HepG2 (cell line): ENCODE data around the gene BCKDHA. TPM values are rescaled to one million over a fixed set of nuclear protein-coding genes. Genes with fewer than 3 reads are reported as not detected.

Experiments
- FOXJ3 ChIP-seq: sonication (generic); formaldehyde crosslinking; IDR thresholded peaks from 2 replicates; pipeline ENCODE4 v1.4.0; 2020; ENCODE audit warnings: missing genetic modification reagents, mild to moderate bottlenecking, borderline replicate concordance
- FOXK1 ChIP-seq: sonication (generic); formaldehyde crosslinking; IDR thresholded peaks from 2 replicates; pipeline ENCODE4 v1.4.0; 2020; ENCODE audit warnings: low read depth, missing genetic modification reagents, borderline replicate concordance
- KDM1A ChIP-seq: IDR thresholded peaks from 2 replicates; pipeline ENCODE4 v1.6.1; 2016; ENCODE audit warnings: missing compliant biosample characterization
- NR2F2 ChIP-seq: IDR thresholded peaks from 2 replicates; pipeline ENCODE4 v1.6.1; 2012; ENCODE audit warnings: low read depth, inconsistent platforms, borderline replicate concordance
- PAX8 ChIP-seq: sonication (generic); formaldehyde crosslinking; IDR thresholded peaks from 2 replicates; pipeline ENCODE4 v1.8.0; 2022; ENCODE audit warnings: mild to moderate bottlenecking, missing genetic modification reagents, borderline replicate concordance
- RBM39 ChIP-seq: fragments of 200-400 bp; formaldehyde crosslinking; IDR thresholded peaks from one replicate; pipeline ENCODE4 v1.6.1; 2018; ENCODE audit warnings: antibody characterized with exemption, mild to moderate bottlenecking, low read depth, low read length; ENCODE audit not compliant: poor library complexity, severe bottlenecking
- SRSF4 ChIP-seq: fragments of 200-400 bp; formaldehyde crosslinking; IDR thresholded peaks from one replicate; pipeline ENCODE4 v1.6.1; 2018; ENCODE audit warnings: mild to moderate bottlenecking, low read depth, low read length, moderate library complexity; ENCODE audit not compliant: poor library complexity, severe bottlenecking
- SUZ12 ChIP-seq: fragments of 150-350 bp; IDR thresholded peaks from 2 replicates; pipeline ENCODE4 v1.6.1; 2014; ENCODE audit warnings: low read depth, low read length
- XRCC5 ChIP-seq: fragments of 200-400 bp; formaldehyde crosslinking; optimal IDR thresholded peaks from 2 replicates; pipeline ENCODE3; 2017; ENCODE audit warnings: mild to moderate bottlenecking, low read length
- ZNF121 ChIP-seq: sonication (generic); formaldehyde crosslinking; IDR thresholded peaks from 2 replicates; pipeline ENCODE4 v1.5.0; 2020; ENCODE audit warnings: mild to moderate bottlenecking, missing genetic modification reagents
- ZNF124 ChIP-seq: sonication (generic); formaldehyde crosslinking; IDR thresholded peaks from 2 replicates; pipeline ENCODE4 v1.4.0; 2020; ENCODE audit warnings: missing genetic modification reagents
- ZNF18 ChIP-seq: sonication (generic); formaldehyde crosslinking; IDR thresholded peaks from 2 replicates; pipeline ENCODE4 v1.8.0; 2022; ENCODE audit warnings: mild to moderate bottlenecking, missing genetic modification reagents; ENCODE audit not compliant: insufficient replicate concordance
- ZNF232 ChIP-seq: sonication (generic); formaldehyde crosslinking; IDR thresholded peaks from 2 replicates; pipeline ENCODE4 v1.4.0; 2020; ENCODE audit warnings: missing genetic modification reagents, borderline replicate concordance
- ZNF34 ChIP-seq: sonication (generic); formaldehyde crosslinking; IDR thresholded peaks from 2 replicates; pipeline ENCODE4 v1.4.0; 2020; ENCODE audit warnings: mild to moderate bottlenecking, missing genetic modification reagents, borderline replicate concordance
- ZNF468 ChIP-seq: sonication (generic); formaldehyde crosslinking; IDR thresholded peaks from 2 replicates; pipeline ENCODE4 v1.8.0; 2022; ENCODE audit warnings: mild to moderate bottlenecking, moderate library complexity, missing genetic modification reagents
- ZNF496 ChIP-seq: sonication (generic); formaldehyde crosslinking; IDR thresholded peaks from 2 replicates; pipeline ENCODE4 v1.8.1; 2023; ENCODE audit warnings: mild to moderate bottlenecking, moderate library complexity, missing genetic modification reagents; ENCODE audit not compliant: insufficient replicate concordance
- ZNF672 ChIP-seq: sonication (generic); formaldehyde crosslinking; IDR thresholded peaks from 2 replicates; pipeline ENCODE4 v1.8.1; 2022; ENCODE audit warnings: missing genetic modification reagents
- ZNF678 ChIP-seq: sonication (generic); formaldehyde crosslinking; IDR thresholded peaks from 2 replicates; pipeline ENCODE4 v1.4.0; 2020; ENCODE audit warnings: mild to moderate bottlenecking, missing genetic modification reagents
- ZNF724P ChIP-seq: sonication (generic); formaldehyde crosslinking; IDR thresholded peaks from 2 replicates; pipeline ENCODE4 v1.8.0; 2022; ENCODE audit warnings: missing genetic modification reagents, borderline replicate concordance
- ZSCAN21 ChIP-seq: sonication (generic); formaldehyde crosslinking; IDR thresholded peaks from 2 replicates; pipeline ENCODE4 v1.8.0; 2022; ENCODE audit warnings: mild to moderate bottlenecking, missing genetic modification reagents, moderate library complexity, borderline replicate concordance
- polyA plus RNA-seq, 8 experiments: library from polyadenylated mRNA; depleted of rRNA in 3 of 8; stranded (reverse) in 7 of 8; unstranded in 1 of 8; fragments of >200 nt; fragmentation: Illumina TruSeq in 4 of 8; extraction: Trizol in 4 of 8; gene quantifications; 2 replicates each; pipeline versions ENCODE4 v1.2.1 to v1.2.3, GENCODE V29; 2011 to 2016; ENCODE audit warnings: low read depth in 4 of 8, missing spikeins in 1 of 8, mixed read lengths in 1 of 8; ENCODE audit not compliant: insufficient read depth in 1 of 8
- total RNA-seq, 5 experiments: library from RNA; depleted of rRNA; stranded (reverse); fragments of >200 nt; fragmentation: Illumina TruSeq; extraction: Trizol; gene quantifications; 2 replicates each; pipeline ENCODE4 v1.2.3, GENCODE V29; 2016; ENCODE audit warnings: low read depth in 1 of 5
- TF ChIP-seq, protein P1 (sequence below): sonication (generic); formaldehyde crosslinking; IDR thresholded peaks from 2 replicates; pipeline ENCODE4 v1.9.0; 2021; ENCODE audit warnings: mild to moderate bottlenecking, missing genetic modification reagents

The BCKDHA gene
- total and polyA plus RNA-seq, 2 of the 13 experiments (the other 11 are each of a cell fraction or from before 2014, with no cell fraction given): 11.8 to 31.5 TPM

DNA sequence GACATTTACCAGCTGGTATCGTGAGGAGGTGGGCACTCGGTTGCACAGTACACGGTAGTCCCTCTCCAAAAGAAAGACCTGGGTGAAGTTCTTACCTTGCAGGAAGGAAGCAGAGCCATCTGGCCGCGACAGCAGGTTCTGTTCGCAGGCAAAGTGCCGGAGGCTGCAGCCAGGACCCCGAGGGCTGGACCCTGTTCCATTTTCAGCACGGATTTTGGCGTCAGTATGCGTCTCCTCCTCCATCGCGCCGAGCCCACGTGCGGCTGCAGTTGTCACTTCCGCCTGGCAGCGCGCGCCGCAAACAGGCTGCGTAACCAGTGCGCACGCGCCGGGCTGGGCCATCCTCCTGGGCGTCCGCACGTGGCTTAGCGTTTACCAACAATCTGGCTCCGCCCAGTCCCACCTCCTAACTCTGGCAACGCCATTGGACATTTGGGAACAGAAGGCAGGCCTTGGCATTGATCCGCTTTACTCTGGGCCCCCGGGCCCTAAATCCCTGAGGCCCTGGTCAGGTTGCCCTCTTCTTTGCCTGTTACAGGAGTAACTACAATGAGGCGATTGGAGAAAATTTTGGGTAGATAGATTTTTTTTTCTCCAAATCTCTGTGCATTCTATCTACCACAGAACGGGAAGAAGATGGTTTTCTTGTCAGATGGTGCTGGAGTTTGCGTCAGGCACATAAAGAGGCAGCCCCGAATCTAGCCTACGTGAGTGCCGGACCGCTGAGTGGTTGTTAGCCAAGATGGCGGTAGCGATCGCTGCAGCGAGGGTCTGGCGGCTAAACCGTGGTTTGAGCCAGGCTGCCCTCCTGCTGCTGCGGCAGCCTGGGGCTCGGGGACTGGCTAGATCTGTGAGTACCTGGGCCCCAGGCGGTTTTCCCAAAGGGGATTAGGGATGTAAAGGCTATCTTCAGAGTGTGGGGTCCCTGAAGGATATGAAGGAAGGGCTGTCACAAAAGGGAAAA is at the start of gene BCKDHA, which contains the start of gene EXOSC5 (continued):
- TF ChIP-seq, protein P1, sequence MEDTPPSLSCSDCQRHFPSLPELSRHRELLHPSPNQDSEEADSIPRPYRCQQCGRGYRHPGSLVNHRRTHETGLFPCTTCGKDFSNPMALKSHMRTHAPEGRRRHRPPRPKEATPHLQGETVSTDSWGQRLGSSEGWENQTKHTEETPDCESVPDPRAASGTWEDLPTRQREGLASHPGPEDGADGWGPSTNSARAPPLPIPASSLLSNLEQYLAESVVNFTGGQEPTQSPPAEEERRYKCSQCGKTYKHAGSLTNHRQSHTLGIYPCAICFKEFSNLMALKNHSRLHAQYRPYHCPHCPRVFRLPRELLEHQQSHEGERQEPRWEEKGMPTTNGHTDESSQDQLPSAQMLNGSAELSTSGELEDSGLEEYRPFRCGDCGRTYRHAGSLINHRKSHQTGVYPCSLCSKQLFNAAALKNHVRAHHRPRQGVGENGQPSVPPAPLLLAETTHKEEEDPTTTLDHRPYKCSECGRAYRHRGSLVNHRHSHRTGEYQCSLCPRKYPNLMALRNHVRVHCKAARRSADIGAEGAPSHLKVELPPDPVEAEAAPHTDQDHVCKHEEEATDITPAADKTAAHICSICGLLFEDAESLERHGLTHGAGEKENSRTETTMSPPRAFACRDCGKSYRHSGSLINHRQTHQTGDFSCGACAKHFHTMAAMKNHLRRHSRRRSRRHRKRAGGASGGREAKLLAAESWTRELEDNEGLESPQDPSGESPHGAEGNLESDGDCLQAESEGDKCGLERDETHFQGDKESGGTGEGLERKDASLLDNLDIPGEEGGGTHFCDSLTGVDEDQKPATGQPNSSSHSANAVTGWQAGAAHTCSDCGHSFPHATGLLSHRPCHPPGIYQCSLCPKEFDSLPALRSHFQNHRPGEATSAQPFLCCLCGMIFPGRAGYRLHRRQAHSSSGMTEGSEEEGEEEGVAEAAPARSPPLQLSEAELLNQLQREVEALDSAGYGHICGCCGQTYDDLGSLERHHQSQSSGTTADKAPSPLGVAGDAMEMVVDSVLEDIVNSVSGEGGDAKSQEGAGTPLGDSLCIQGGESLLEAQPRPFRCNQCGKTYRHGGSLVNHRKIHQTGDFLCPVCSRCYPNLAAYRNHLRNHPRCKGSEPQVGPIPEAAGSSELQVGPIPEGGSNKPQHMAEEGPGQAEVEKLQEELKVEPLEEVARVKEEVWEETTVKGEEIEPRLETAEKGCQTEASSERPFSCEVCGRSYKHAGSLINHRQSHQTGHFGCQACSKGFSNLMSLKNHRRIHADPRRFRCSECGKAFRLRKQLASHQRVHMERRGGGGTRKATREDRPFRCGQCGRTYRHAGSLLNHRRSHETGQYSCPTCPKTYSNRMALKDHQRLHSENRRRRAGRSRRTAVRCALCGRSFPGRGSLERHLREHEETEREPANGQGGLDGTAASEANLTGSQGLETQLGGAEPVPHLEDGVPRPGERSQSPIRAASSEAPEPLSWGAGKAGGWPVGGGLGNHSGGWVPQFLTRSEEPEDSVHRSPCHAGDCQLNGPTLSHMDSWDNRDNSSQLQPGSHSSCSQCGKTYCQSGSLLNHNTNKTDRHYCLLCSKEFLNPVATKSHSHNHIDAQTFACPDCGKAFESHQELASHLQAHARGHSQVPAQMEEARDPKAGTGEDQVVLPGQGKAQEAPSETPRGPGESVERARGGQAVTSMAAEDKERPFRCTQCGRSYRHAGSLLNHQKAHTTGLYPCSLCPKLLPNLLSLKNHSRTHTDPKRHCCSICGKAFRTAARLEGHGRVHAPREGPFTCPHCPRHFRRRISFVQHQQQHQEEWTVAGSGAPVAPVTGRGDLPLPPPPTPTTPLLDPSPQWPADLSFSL (CRISPR knock-in tag): no peak
- peak; percentile 33 for TF ChIP-seq ZNF18 (CRISPR knock-in tag)
- no peak for TF ChIP-seq NR2F2
- no peak for TF ChIP-seq KDM1A
- TF ChIP-seq ZNF34 (CRISPR knock-in tag): no peak
- TF ChIP-seq FOXK1 (CRISPR knock-in tag): peak; percentile 100
- TF ChIP-seq ZNF124: 0 out of 2 replicates have a peak, but pooled peaks have one; percentile 45
- TF ChIP-seq ZNF678 (CRISPR knock-in tag): no peak
- TF ChIP-seq ZNF496: no peak
- no peak for TF ChIP-seq SUZ12
- TF ChIP-seq ZNF121 (CRISPR knock-in tag): no peak
- no peak for TF ChIP-seq RBM39
- no peak for TF ChIP-seq ZSCAN21
- peak; percentile 83 for TF ChIP-seq ZNF232
- TF ChIP-seq FOXJ3 (CRISPR knock-in tag): peak; percentile 55; the same call in 1 of the 2 replicates
- no peak for TF ChIP-seq ZNF672
- no peak for TF ChIP-seq PAX8 (CRISPR knock-in tag)
- no peak for TF ChIP-seq SRSF4
- peak; percentile 65 for TF ChIP-seq XRCC5
- no peak for TF ChIP-seq ZNF468 (CRISPR knock-in tag)
- peak; percentile 86; the same call in 1 of the 2 replicates for TF ChIP-seq ZNF724P (CRISPR knock-in tag)
